Measurements from ENCODE around the gene RALGDS. TPM values are rescaled to one million over a fixed set of nuclear protein-coding genes. Genes with fewer than 3 reads are reported as not detected.

The RALGDS gene
- total RNA-seq, 1 donor from 2014 or later: 80.6 TPM

- H3K27ac Mint-ChIP-seq (ENCODE audit: unreplicated experiment): no peak overlapping the region
Observed at GRCh38 chr9:133080161-133080560, 40.9 kb downstream of the RALGDS start.

GRCh38 chr9:133078486-133078885 is 42.6 kb downstream of the RALGDS start:
- H3K4me1 Mint-ChIP-seq (ENCODE audit: unreplicated experiment): peaks cover 4% of the 10 kb centered on the region
- H3K4me3 Mint-ChIP-seq (ENCODE audit: unreplicated experiment): no peak overlapping the region
- TF ChIP-seq CTCF (IDR thresholded peaks at IDR 0.05; ENCODE audit: unreplicated experiment): no peak
- no peak for DNase-seq (ENCODE audit: low spot score)
- H3K9me3 Mint-ChIP-seq (ENCODE audit: unreplicated experiment): no peaks in the 10 kb centered on the region
- no peaks in the 10 kb centered on the region for H3K36me3 Mint-ChIP-seq (ENCODE audit: low read depth, unreplicated experiment)
- no peaks in the 10 kb centered on the region for H3K27me3 Mint-ChIP-seq (ENCODE audit: unreplicated experiment)
- H3K27ac Mint-ChIP-seq (ENCODE audit: unreplicated experiment): no peak overlapping the region

More at GRCh38 chr9:133080161-133080560, 40.9 kb downstream of the RALGDS start:
- no peak for DNase-seq (ENCODE audit: low spot score)
- TF ChIP-seq CTCF (IDR thresholded peaks at IDR 0.05; ENCODE audit: unreplicated experiment): no peak
- H3K4me3 Mint-ChIP-seq (ENCODE audit: unreplicated experiment): no peak overlapping the region
- H3K27me3 Mint-ChIP-seq (ENCODE audit: unreplicated experiment): no peaks in the 10 kb centered on the region
- peaks cover 4% of the 10 kb centered on the region for H3K4me1 Mint-ChIP-seq (ENCODE audit: unreplicated experiment)
- H3K36me3 Mint-ChIP-seq (ENCODE audit: low read depth, unreplicated experiment): no peaks in the 10 kb centered on the region
- H3K9me3 Mint-ChIP-seq (ENCODE audit: unreplicated experiment): no peaks in the 10 kb centered on the region

GRCh38 chr9:133076691-133077090 is 44.3 kb downstream of the RALGDS start:
- DNase-seq (ENCODE audit: low spot score): no peak
- Mint-ChIP-seq H3K4me1 (ENCODE audit: unreplicated experiment) (peaks cover 4% of the 10 kb centered on the region), H3K9me3 (ENCODE audit: unreplicated experiment) (no peaks in the 10 kb centered on the region), H3K27ac (ENCODE audit: unreplicated experiment) (no peak overlapping the region), H3K4me3 (ENCODE audit: unreplicated experiment) (no peak overlapping the region), H3K27me3 (ENCODE audit: unreplicated experiment) (no peaks in the 10 kb centered on the region), H3K36me3 (ENCODE audit: low read depth, unreplicated experiment) (no peaks in the 10 kb centered on the region)
- no peak for TF ChIP-seq CTCF (IDR thresholded peaks at IDR 0.05; ENCODE audit: unreplicated experiment)

- Mint-ChIP-seq H3K36me3 (ENCODE audit: low read depth, unreplicated experiment) (no peaks in the 10 kb centered on the region), H3K4me3 (ENCODE audit: unreplicated experiment) (no peak overlapping the region), H3K27me3 (ENCODE audit: unreplicated experiment) (no peaks in the 10 kb centered on the region), H3K9me3 (ENCODE audit: unreplicated experiment) (no peaks in the 10 kb centered on the region), H3K27ac (ENCODE audit: unreplicated experiment) (no peak overlapping the region), H3K4me1 (ENCODE audit: unreplicated experiment) (peaks cover 4% of the 10 kb centered on the region)
- TF ChIP-seq CTCF (IDR thresholded peaks at IDR 0.05; ENCODE audit: unreplicated experiment): no peak
- DNase-seq (ENCODE audit: low spot score): no peak
Observed at GRCh38 chr9:133075925-133076630, 45.0 kb downstream of the RALGDS start.

- H3K9me3 Mint-ChIP-seq (ENCODE audit: unreplicated experiment): no peaks in the 10 kb centered on the region
- no peaks in the 10 kb centered on the region for H3K4me1 Mint-ChIP-seq (ENCODE audit: unreplicated experiment)
- H3K27ac Mint-ChIP-seq (ENCODE audit: unreplicated experiment): no peak overlapping the region
- no peak overlapping the region for H3K4me3 Mint-ChIP-seq (ENCODE audit: unreplicated experiment)
- H3K27me3 Mint-ChIP-seq (ENCODE audit: unreplicated experiment): no peaks in the 10 kb centered on the region
- DNase-seq (ENCODE audit: low spot score): no peak
- no peak for TF ChIP-seq CTCF (IDR thresholded peaks at IDR 0.05; ENCODE audit: unreplicated experiment)
- no peaks in the 10 kb centered on the region for H3K36me3 Mint-ChIP-seq (ENCODE audit: low read depth, unreplicated experiment)
Observed at GRCh38 chr9:133074111-133074651, 46.9 kb downstream of the RALGDS start.

Measured in endothelial cell (in vitro differentiated cells).